GM18868 (cell line): ENCODE results near the gene PLCD3.
A peak's percentile ranks its signal among the peaks of the same experiment; 100 is the strongest.

Source experiments
- ATAC-seq: cut with Tn5 transposase; IDR thresholded peaks from one replicate; pipeline ENCODE4 v1.9.1; 2021; ENCODE audit warnings: mild to moderate bottlenecking, moderate library complexity; ENCODE audit not compliant: unreplicated experiment

PLCD3 gene

DNA sequence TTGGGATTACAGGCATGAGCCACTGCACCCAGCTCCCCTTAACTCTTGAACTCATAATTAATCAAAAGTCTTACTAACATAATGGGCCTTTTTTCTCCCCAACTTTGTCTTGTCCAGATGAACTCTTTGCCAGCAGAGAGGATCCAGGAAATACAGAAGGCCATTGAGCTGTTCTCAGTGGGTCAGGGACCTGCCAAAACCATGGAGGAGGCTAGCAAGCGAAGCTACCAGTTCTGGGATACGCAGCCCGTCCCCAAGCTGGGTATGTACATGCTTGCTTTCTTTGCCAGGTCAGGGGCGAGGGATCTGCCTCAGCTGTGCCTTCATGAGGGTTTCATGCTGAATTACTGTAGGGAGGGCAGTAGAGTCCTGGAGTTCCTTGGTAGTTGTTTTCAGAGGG is 45.9 kb downstream of the PLCD3 start:
- no peak for ATAC-seq

DNA sequence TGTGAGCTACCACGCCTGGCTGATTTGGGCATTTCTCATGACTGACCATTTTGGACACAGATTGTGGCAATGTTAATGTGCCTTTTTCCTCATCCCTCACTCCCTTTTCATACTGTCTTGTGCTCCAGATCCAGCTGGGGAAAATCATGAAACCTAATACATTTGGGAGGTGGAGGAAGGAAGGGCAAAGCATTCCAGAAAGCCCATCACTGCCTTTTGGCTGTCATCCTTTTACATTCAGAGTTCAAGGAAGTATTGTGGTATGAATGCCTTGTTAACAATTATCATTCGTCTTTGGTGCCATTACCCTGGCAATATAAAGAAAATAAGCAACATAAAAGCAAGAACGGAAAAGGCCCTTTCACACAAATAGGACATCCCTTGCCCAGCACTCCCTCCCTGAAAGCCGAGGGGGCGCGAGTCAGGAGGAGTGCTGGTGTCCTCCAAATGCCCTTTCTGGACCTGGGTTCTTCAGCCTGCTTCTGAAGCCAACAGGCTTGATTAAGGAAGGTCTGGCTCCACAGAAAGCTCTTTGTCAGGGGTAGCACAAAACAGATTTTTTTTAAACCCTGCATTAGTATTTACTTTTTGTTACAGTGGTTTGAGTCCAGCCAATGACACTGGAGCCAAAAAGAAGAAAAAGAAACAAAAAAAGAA is 51.1 kb downstream of the PLCD3 start:
- ATAC-seq = no peak

DNA sequence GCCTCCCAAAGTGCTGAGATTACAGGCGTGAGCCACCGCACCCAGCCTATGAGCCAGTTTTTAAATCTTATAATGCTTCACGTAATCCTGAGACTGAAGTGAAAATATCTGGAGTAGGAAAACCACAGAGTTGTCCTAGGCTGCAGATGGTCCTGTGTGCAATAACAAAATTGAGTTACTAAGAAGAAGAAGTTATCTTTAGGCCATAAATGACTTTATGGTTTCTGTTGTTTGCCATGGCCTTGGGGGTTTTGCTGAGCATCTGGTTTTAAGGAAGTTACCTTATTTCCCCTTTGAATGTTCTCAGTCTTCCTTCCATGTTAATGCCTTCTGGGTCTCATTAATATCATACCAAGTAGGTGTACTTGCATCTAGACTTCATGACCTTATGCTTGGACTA is 54.7 kb downstream of the PLCD3 start:
- ATAC-seq = no peak

DNA sequence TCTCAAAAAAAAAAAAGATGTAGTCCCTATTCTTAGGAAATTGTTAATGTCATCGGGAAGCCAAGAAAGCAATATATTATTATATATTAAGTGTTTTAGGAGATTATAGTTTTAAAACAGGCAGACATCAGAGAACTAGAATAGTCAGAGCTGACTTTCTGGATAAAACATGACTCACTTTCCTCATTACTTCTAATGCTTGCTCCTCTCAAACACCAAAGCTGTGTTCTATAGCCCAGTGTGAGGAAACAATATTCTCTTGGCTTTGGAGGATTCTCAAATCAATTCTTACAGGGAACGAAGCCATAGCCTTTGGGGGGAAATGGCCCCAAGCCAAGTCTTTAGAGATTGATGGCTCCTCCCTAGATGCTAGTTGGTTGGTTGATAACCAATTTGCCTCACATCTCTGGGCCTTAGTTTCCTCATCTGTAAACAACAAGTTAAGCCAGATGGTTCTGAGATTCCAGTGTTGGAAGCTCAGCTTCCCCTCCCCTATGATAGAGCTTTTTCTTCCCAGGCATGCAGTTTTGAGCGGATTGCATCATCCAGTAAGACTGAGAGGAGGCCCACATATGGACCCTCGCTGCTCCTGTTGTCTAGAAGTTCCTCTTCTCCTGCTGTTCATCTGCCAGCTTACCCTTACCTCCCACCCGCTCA is 58.8 kb downstream of the PLCD3 start:
- no peak for ATAC-seq

DNA sequence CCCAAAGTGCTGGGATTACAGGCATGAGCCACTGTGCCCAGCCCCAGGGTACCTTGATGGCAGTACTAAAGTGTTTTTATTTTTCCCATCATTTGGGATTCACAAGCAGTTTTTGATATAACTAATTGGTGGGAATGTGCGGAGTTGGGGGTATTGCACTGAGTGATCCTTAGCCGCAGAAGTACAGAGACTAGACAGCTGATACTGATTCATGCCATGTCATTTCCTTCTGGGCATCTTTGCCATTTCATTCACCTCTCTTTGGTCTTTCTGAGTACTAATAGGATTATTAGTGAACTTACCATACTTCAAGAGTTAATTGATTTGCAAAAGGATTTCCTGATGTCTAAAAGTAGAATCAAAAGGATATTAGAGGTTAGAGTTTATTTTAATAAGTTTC is 61.5 kb downstream of the PLCD3 start:
- no peak for ATAC-seq

DNA sequence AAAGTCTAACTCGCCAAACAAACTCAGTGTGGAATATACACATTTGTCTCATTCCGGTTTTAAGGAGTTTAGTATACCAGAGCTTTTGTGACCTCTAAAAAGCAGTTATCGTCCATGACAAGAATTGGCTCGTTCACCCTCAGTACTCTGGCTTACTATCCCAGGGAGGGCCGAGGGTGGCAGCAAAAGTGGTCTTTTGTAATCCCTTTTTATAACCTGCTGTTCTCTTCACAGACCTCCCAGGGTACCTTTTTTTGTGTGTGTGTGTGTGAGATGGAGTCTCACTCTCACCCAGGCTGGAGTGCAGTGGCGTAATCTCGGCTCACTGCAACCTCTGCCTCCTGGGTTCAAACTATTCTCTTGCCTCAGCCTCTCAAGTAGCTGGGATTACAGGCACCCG is 62.3 kb downstream of the PLCD3 start:
- no peak for ATAC-seq

DNA sequence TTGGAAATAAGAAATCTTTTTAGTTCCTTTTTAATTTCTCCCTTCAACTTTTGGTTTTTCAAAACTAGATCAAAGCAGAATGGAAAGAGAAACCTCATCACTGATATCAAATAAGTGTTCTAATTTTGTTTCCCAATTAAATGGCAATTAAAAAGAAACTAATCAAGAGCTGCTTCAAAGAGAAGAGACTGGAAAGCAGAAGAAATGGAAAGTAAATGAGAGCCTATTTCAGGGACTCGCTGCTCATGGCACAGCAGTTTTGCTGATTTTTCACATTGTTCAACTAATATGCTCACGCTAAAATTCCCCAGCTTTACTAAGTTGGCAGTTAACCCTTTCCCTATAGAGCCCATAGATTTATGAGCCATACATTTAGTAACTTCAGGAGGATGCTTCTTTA is 64.7 kb downstream of the PLCD3 start:
- ATAC-seq = no peak

DNA sequence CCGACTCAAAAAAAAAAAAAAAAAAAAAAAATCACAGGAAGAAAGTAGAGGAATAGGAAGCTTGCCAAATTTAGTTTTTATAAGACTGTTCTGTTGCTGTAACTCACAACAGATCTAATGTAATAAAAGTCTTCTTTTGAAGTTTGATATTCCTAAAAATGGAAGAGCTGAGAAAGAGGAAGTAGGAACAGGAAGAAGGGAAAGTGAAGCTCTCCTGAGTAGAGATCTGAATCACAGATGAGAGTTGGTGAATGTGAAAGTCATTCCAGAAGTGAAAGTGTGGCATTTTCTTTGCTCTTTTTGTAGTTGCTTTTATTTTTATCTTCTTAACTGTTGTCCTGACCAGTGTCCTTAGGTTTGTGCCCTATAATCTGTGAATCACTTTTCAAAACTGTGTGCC is 69.1 kb downstream of the PLCD3 start:
- no peak for ATAC-seq

DNA sequence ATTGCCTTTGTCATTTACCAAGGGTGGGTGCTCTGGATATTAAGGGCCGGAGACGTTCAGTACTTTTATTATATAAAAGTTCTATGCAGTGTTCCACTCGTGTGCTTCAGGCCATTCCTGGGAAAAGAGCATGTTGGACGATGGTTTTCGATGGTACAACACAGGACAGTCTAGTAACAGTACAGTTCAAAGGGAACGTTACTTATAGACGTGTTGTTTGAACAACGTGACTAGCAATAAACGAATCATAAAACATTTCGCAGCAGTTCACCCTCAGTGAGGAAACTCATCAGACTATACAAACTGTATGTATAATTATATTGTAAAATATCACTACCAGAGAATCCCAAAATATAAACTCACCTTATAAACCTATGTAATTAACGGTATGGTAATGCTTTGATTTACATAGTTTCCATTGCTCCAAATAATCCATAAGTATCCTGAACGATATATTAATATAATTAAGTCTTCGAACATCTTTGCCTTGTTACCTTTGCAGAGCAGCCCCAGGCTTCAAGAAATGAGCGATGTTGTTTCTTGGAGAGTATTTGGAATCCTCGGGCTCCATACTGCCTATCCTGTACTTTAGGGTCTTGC is 70.6 kb downstream of the PLCD3 start:
- ATAC-seq = no peak

DNA sequence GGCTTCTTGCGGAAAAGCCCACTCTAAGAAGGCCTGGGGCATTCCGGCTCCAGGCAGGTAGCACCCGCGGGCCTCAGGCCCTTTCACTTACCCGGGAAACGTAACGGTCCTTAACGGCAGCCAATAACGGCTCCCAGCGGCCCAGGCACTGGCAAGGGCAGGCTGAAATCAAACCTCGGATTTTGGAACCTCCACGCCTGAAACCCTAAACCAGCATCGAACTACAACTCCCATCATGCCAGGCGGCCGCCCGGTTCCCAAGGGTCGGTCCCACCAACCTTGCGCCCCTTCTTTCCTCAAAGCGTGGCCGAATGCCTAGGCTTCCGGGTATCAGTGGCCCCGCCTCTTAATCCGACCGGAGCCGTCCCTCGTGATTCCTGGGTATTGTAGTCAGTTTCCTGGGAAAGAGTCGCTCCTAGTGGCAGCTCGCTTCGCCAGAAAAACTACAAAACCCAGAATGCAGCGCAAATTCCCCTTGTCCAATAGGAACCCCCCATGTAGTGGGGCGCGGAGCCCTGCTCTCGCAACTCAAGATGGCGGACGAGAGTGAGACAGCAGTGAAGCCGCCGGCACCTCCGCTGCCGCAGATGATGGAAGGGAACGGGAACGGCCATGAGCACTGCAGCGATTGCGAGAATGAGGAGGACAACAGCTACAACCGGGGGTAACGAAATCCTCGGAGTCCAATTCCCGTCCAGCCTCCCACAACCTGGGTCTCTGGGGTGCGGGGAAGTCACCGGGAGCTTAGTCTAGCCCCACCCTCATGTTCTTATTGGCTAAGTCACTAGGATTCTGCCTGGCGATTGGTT is 71.3 kb downstream of the PLCD3 start, which contains the start of gene NMT1:
NMT1 (plus strand) TSS at position 521 of the 809 bp plus-strand sequence; CDS start at position 534, 13 bp downstream.
- ATAC-seq = peak; percentile 83

DNA sequence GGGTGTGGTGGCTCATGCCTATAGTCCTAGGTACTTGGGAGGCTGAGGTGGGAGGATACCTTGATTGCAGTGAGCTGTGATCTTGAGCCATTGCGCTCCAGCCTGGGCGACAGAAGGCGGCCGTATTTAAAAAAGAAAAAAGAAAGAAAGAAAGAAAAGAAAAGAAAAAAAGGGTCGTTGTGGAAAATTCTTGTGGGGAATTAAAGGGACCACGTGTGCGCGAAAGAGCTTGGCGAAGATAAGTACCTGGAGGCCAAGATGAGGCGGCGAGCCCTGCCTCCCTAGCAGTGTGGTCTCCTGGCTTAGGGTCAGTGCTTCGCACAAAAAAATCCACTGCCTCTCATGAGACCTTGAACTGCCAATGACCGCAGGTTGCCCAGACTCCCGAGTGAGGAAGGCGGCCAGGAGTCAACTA is 71.9 kb downstream of the PLCD3 start:
- no peak for ATAC-seq
